Liver (tissue), 9 donors: ENCODE measurements around the gene OST4. TPM values are rescaled to one million over a fixed set of nuclear protein-coding genes. Genes with fewer than 3 reads are reported as not detected.
"Not testable (repeated sequence)": the region's sequence is repeated elsewhere in the genome, so short reads cannot be mapped to it uniquely, and the experiment has no call there.

ENCODE experiments used
- DNase-seq: peaks from one replicate; pipeline ENCODE4 v3.0.0-alpha.2; 2017; ENCODE audit warnings: low spot score
- H3K27ac ChIP-seq, 2 donors: one replicate each; pipeline ENCODE4 v1.7.0; 2013; ENCODE audit warnings: inconsistent platforms in 2 of 2, low read length in 2 of 2, control low read depth in 1 of 2, low read depth in 1 of 2, mild to moderate bottlenecking in 1 of 2
- H3K27me3 ChIP-seq, 4 donors: one replicate each; pipeline versions ENCODE4 v1.6.1 to v1.7.0; 2013; ENCODE audit warnings: low read length in 3 of 4, inconsistent platforms in 1 of 4, mild to moderate bottlenecking in 1 of 4, moderate library complexity in 1 of 4; ENCODE audit not compliant: control insufficient read depth in 4 of 4, insufficient read depth in 4 of 4
- H3K36me3 ChIP-seq, 4 donors: one replicate each; pipeline versions ENCODE4 v1.6.1 to v1.7.0; 2013; ENCODE audit warnings: low read length in 3 of 4, mild to moderate bottlenecking in 3 of 4, low read depth in 1 of 4, moderate library complexity in 1 of 4; ENCODE audit not compliant: control insufficient read depth in 4 of 4, insufficient read depth in 3 of 4
- H3K4me1 ChIP-seq, 4 donors: one replicate each; pipeline versions ENCODE4 v1.6.1 to v1.7.0; 2013; ENCODE audit warnings: low read length in 3 of 4, mild to moderate bottlenecking in 3 of 4, moderate library complexity in 1 of 4; ENCODE audit not compliant: control insufficient read depth in 4 of 4, insufficient read depth in 4 of 4
- H3K4me3 ChIP-seq, 3 donors: one replicate each; pipeline versions ENCODE4 v1.6.1 to v1.7.0; 2013; ENCODE audit warnings: low read length in 3 of 3, control low read depth in 1 of 3, low read depth in 1 of 3, mild to moderate bottlenecking in 1 of 3
- H3K9ac ChIP-seq, 2 donors: one replicate each; pipeline ENCODE4 v1.7.0; 2013; ENCODE audit warnings: low read length in 2 of 2, mild to moderate bottlenecking in 2 of 2, moderate library complexity in 2 of 2, control low read depth in 1 of 2, low read depth in 1 of 2
- H3K9me3 ChIP-seq, 4 donors: one replicate each; pipeline versions ENCODE4 v1.6.1 to v1.7.0; 2013; ENCODE audit warnings: low read length in 3 of 4; ENCODE audit not compliant: control insufficient read depth in 4 of 4
- CTCF ChIP-seq: fragments of 150-350 bp; IDR thresholded peaks from 2 replicates; pipeline ENCODE4 v1.5.1; 2017; ENCODE audit warnings: improper control_type of control experiment, low read depth, low read length; ENCODE audit not compliant: missing input control
- EGR1 ChIP-seq, 2 donors: IDR thresholded peaks; 2 replicates each; pipeline ENCODE4 v1.6.1; 2016 to 2018; ENCODE audit warnings: antibody characterized with exemption in 2 of 2, low read depth in 2 of 2
- FOXA1 ChIP-seq: IDR thresholded peaks from 2 replicates; pipeline ENCODE4 v1.6.1; 2016; ENCODE audit warnings: antibody characterized with exemption
- FOXA2 ChIP-seq: IDR thresholded peaks from 2 replicates; pipeline ENCODE4 v1.6.1; 2016; ENCODE audit warnings: antibody characterized with exemption
- GABPA ChIP-seq, 2 donors: IDR thresholded peaks in 1 of 2; conservative IDR thresholded peaks in 1 of 2; 2 replicates each; pipeline ENCODE4 v1.6.1; 2016; ENCODE audit warnings: antibody characterized with exemption in 2 of 2, mild to moderate bottlenecking in 1 of 2, moderate library complexity in 1 of 2
- HNF4A ChIP-seq, 2 donors: conservative IDR thresholded peaks; 2 replicates each; pipeline ENCODE4 v1.6.1; 2016; ENCODE audit warnings: antibody characterized with exemption in 2 of 2, mild to moderate bottlenecking in 2 of 2
- HNF4G ChIP-seq: IDR thresholded peaks from 2 replicates; pipeline ENCODE4 v1.6.1; 2016; ENCODE audit warnings: antibody characterized with exemption
- JUND ChIP-seq, 2 donors: IDR thresholded peaks; 2 replicates each; pipeline ENCODE4 v1.6.1; 2016; ENCODE audit warnings: antibody characterized with exemption in 2 of 2
- NR2F2 ChIP-seq: IDR thresholded peaks from 2 replicates; pipeline ENCODE4 v1.6.1; 2016; ENCODE audit warnings: antibody characterized with exemption
- RAD21 ChIP-seq, 2 donors: IDR thresholded peaks; 2 replicates each; pipeline ENCODE4 v1.6.1; 2016; ENCODE audit warnings: antibody characterized with exemption in 2 of 2, mild to moderate bottlenecking in 2 of 2
- REST ChIP-seq: IDR thresholded peaks from 2 replicates; pipeline ENCODE4 v1.6.1; 2016; ENCODE audit warnings: antibody characterized with exemption, mild to moderate bottlenecking
- RXRA ChIP-seq, 2 donors: IDR thresholded peaks; 2 replicates each; pipeline ENCODE4 v1.6.1; 2017 to 2018; ENCODE audit warnings: antibody characterized with exemption in 2 of 2, mild to moderate bottlenecking in 1 of 2
- SP1 ChIP-seq: IDR thresholded peaks from 2 replicates; pipeline ENCODE4 v1.6.1; 2018; ENCODE audit warnings: antibody characterized with exemption, mild to moderate bottlenecking
- TAF1 ChIP-seq: conservative IDR thresholded peaks from 2 replicates; pipeline ENCODE4 v1.6.1; 2016; ENCODE audit warnings: antibody characterized with exemption, mild to moderate bottlenecking
- YY1 ChIP-seq: IDR thresholded peaks from 2 replicates; pipeline ENCODE4 v1.6.1; 2016; ENCODE audit warnings: antibody characterized with exemption, mild to moderate bottlenecking
- whole genome bisulfite sequencing: extraction: QIAGEN DNeasy Blood & Tissue Kit; methylation state at CpG from one replicate; pipeline ENCODE4 v1.1.7; 2013; 5-methylcytosine and 5-hydroxymethylcytosine counted together
- polyA plus RNA-seq, 2 donors: library from polyadenylated mRNA; stranded (reverse) in 1 of 2; unstranded in 1 of 2; fragments of 200-250 nt in 1 of 2; fragments of >200 nt in 1 of 2; fragmentation: Nextera tagmentation in 1 of 2; extraction: Ambion mirVana in 1 of 2; gene quantifications; one replicate each; pipeline versions ENCODE4 v1.2.1 to v1.2.3, GENCODE V29; 2013 to 2015
- total RNA-seq, 2 donors: library from RNA; depleted of rRNA; stranded (reverse); fragments of >200 nt; gene quantifications; one replicate each; pipeline ENCODE4 v1.2.3, GENCODE V29; 2014
- TF ChIP-seq, protein P1 (sequence below): IDR thresholded peaks from 2 replicates; pipeline ENCODE4 v1.6.1; 2016; ENCODE audit warnings: antibody characterized with exemption
- TF ChIP-seq, protein P2 (sequence below): IDR thresholded peaks from 2 replicates; pipeline ENCODE4 v1.6.1; 2016; ENCODE audit warnings: antibody characterized with exemption
- TF ChIP-seq, protein P3 (sequence below): IDR thresholded peaks from 2 replicates; pipeline ENCODE4 v1.6.1; 2016; ENCODE audit warnings: antibody characterized with exemption
- donor health status: healthy.
- donor health status: healthy.
- donor health status: healthy.
- donor health status: healthy.
- donor health status: healthy.

Gene OST4
- total and polyA plus RNA-seq, 4 donors = 94.8 to 377 (median 206) TPM

DNA sequence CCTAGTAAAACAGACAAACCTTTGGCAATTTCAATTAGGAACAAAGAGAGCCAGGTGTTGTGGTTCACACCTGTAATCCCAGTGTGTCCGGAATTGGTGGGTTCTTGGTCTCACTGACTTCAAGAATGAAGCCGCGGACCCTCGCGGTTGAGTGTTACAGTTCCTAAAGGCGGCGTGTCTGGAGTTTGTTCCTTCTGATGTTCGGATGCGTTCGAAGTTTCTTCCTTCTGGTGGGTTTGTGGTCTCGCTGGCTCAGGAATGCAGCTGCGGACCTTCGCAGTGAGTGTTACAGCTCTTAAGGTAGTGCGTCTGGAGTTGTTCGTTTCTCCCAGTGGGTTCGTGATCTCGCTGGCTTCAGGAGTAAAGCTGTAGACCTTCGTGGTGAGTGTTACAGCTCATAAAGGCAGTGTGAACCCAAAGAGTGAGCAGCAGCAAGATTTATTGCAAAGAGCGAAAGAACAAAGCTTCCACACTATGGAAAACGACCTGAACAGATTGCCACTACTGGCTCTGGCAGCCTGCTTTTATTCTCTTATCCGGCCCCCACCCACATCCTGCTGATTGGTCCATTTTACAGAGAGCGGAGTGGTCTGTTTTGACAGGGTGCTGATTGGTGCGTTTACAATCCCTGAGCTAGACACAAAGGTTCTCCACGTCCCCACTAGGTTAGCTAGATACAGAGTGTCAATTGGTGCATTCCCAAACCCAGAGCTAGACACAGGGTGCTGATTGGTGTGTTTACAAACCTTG lies 39.3 kb upstream of the OST4 start:
- H3K4me3 ChIP-seq, H3K27ac ChIP-seq, H3K9me3 ChIP-seq, H3K9ac ChIP-seq, H3K27me3 ChIP-seq, H3K36me3 ChIP-seq, DNase-seq, H3K4me1 ChIP-seq: not testable (repeated sequence)
- WGBS = 88% methylated on average over 24 of the region's 24 CpGs

GRCh38 chr2:27109083-27109482 lies 37.6 kb upstream of the OST4 start:
- no peaks in the 10 kb centered on the region for H3K27me3 ChIP-seq
- H3K36me3 ChIP-seq = no peaks in the 10 kb centered on the region
- H3K9me3 ChIP-seq = no peaks in the 10 kb centered on the region
- H3K4me3 ChIP-seq = no peak overlapping the region
- no peak overlapping the region for H3K9ac ChIP-seq
- no peak for DNase-seq
- WGBS = 91% methylated on average over 3 of the region's 3 CpGs
- H3K27ac ChIP-seq = no peak overlapping the region
- H3K4me1 ChIP-seq = no peaks in the 10 kb centered on the region
- TF ChIP-seq GABPA (IDR thresholded peaks at IDR 0.05 in 1 of 2, conservative IDR thresholded peaks at IDR 0.05 in 1 of 2) (no peak), HNF4A (conservative IDR thresholded peaks at IDR 0.05) (no peak), SP1 (no peak), TAF1 (no peak), FOXA1 (no peak), YY1 (no peak), REST (no peak), CTCF (no peak), NR2F2 (no peak), HNF4G (no peak), RXRA (IDR thresholded peaks at IDR 0.05) (no peak), RAD21 (IDR thresholded peaks at IDR 0.05) (no peak), FOXA2 (no peak), EGR1 (IDR thresholded peaks at IDR 0.05; ENCODE audit: low read depth in 2 of 2) (no peak), JUND (IDR thresholded peaks at IDR 0.05) (no peak)
- TF ChIP-seq, protein P1, sequence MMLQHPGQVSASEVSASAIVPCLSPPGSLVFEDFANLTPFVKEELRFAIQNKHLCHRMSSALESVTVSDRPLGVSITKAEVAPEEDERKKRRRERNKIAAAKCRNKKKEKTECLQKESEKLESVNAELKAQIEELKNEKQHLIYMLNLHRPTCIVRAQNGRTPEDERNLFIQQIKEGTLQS = no peak
- TF ChIP-seq, protein P2, sequence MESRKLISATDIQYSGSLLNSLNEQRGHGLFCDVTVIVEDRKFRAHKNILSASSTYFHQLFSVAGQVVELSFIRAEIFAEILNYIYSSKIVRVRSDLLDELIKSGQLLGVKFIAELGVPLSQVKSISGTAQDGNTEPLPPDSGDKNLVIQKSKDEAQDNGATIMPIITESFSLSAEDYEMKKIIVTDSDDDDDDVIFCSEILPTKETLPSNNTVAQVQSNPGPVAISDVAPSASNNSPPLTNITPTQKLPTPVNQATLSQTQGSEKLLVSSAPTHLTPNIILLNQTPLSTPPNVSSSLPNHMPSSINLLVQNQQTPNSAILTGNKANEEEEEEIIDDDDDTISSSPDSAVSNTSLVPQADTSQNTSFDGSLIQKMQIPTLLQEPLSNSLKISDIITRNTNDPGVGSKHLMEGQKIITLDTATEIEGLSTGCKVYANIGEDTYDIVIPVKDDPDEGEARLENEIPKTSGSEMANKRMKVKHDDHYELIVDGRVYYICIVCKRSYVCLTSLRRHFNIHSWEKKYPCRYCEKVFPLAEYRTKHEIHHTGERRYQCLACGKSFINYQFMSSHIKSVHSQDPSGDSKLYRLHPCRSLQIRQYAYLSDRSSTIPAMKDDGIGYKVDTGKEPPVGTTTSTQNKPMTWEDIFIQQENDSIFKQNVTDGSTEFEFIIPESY = no peak
- TF ChIP-seq, protein P3, sequence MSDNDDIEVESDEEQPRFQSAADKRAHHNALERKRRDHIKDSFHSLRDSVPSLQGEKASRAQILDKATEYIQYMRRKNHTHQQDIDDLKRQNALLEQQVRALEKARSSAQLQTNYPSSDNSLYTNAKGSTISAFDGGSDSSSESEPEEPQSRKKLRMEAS = no peak
